Loucy (cell line): Measurements from ENCODE around the gene CRYGA.

Source experiments
- H2AFZ ChIP-seq: fragments of 200-600 bp; sonication (generic); 2 replicates; pipeline ENCODE4 v1.6.0; 2016; ENCODE audit warnings: antibody characterized with exemption, mild to moderate bottlenecking, low read length, moderate library complexity
- H3F3A ChIP-seq: fragments of 200-600 bp; 2 replicates; pipeline ENCODE4 v1.6.0; 2016; ENCODE audit warnings: antibody characterized with exemption, low read depth, mild to moderate bottlenecking
- H3K27me3 ChIP-seq: fragments of 200-600 bp; sonication (generic); 2 replicates; pipeline ENCODE4 v1.6.1; 2014; ENCODE audit warnings: low read length, mild to moderate bottlenecking; ENCODE audit not compliant: insufficient read depth, poor library complexity, severe bottlenecking
- H3K36me3 ChIP-seq: fragments of 200-600 bp; sonication (generic); 2 replicates; pipeline ENCODE4 v1.6.1; 2016; ENCODE audit warnings: low read length; ENCODE audit not compliant: insufficient read depth
- H3K4me1 ChIP-seq: fragments of 200-600 bp; sonication (generic); 2 replicates; pipeline ENCODE4 v1.5.1; 2014; ENCODE audit warnings: low read length, mild to moderate bottlenecking; ENCODE audit not compliant: insufficient read depth, poor library complexity, severe bottlenecking
- H3K4me2 ChIP-seq: fragments of 200-600 bp; sonication (generic); 2 replicates; pipeline ENCODE4 v1.6.0; 2014; ENCODE audit warnings: antibody characterized with exemption, low read length, low read depth, mild to moderate bottlenecking; ENCODE audit not compliant: poor library complexity, severe bottlenecking
- H3K4me3 ChIP-seq: fragments of 200-600 bp; sonication (generic); 2 replicates; pipeline ENCODE4 v1.5.1; 2014; ENCODE audit warnings: low read length, mild to moderate bottlenecking, mixed read lengths; ENCODE audit not compliant: poor library complexity, severe bottlenecking
- H3K79me2 ChIP-seq: fragments of 200-600 bp; sonication (generic); 2 replicates; pipeline ENCODE4 v1.6.1; 2014; ENCODE audit warnings: low read length; ENCODE audit not compliant: insufficient read depth
- H3K9ac ChIP-seq: fragments of 200-600 bp; sonication (generic); 2 replicates; pipeline ENCODE4 v1.6.0; 2014; ENCODE audit warnings: mild to moderate bottlenecking, low read depth, low read length, moderate library complexity; ENCODE audit not compliant: poor library complexity, severe bottlenecking
- H3K9me2 ChIP-seq: fragments of 200-600 bp; sonication (generic); replicated peaks from 2 replicates; pipeline ENCODE4 v1.6.1; 2016; ENCODE audit warnings: low read depth, low read length, mixed read lengths
- H3K9me3 ChIP-seq: fragments of 200-600 bp; sonication (generic); 2 replicates; pipeline ENCODE4 v1.6.1; 2014; ENCODE audit warnings: mild to moderate bottlenecking, antibody characterized with exemption, low read length, low read depth; ENCODE audit not compliant: insufficient read depth
- H4K20me1 ChIP-seq: fragments of 200-600 bp; sonication (generic); 2 replicates; pipeline ENCODE4 v1.6.0; 2014; ENCODE audit warnings: antibody characterized with exemption, low read length, mild to moderate bottlenecking; ENCODE audit not compliant: insufficient read depth, poor library complexity, severe bottlenecking
- CTCF ChIP-seq: fragments of 200-600 bp; sonication (generic); conservative IDR thresholded peaks from 2 replicates; pipeline ENCODE4 v1.5.1; 2014; ENCODE audit warnings: mild to moderate bottlenecking, antibody characterized with exemption, low read length
- EZH2phosphoT487 ChIP-seq: fragments of 200-600 bp; IDR thresholded peaks from 2 replicates; pipeline ENCODE4 v1.6.1; 2018; ENCODE audit warnings: antibody characterized with exemption, mild to moderate bottlenecking, moderate library complexity, borderline replicate concordance

The CRYGA gene

GRCh38 chr2:208172125-208172524 lies 8.7 kb upstream of the CRYGA start:
- H3K9ac ChIP-seq: no peak overlapping the region
- H3K9me2 ChIP-seq: no peaks in the 10 kb centered on the region
- H2AFZ ChIP-seq: 0 out of 2 replicates have a peak overlapping the region, but pooled peaks have one; percentile 4
- no peak for TF ChIP-seq CTCF
- TF ChIP-seq EZH2phosphoT487: no peak
- H3K79me2 ChIP-seq: no peaks in the 10 kb centered on the region
- H3F3A ChIP-seq: no peaks in the 10 kb centered on the region
- no peaks in the 10 kb centered on the region for H3K4me1 ChIP-seq
- H3K4me3 ChIP-seq: no peak overlapping the region
- H3K4me2 ChIP-seq: no peak overlapping the region
- H3K36me3 ChIP-seq: no peaks in the 10 kb centered on the region
- H3K27me3 ChIP-seq: no peaks in the 10 kb centered on the region
- no peaks in the 10 kb centered on the region for H3K9me3 ChIP-seq
- no peaks in the 10 kb centered on the region for H4K20me1 ChIP-seq

GRCh38 chr2:208164951-208165755 lies 1.8 kb upstream of the CRYGA start:
- no peaks in the 10 kb centered on the region for H4K20me1 ChIP-seq
- H3K36me3 ChIP-seq: no peaks in the 10 kb centered on the region
- no peak overlapping the region for H2AFZ ChIP-seq
- no peaks in the 10 kb centered on the region for H3F3A ChIP-seq
- no peak for TF ChIP-seq EZH2phosphoT487
- TF ChIP-seq CTCF: no peak
- H3K9me2 ChIP-seq: no peaks in the 10 kb centered on the region
- no peaks in the 10 kb centered on the region for H3K79me2 ChIP-seq
- H3K27me3 ChIP-seq: no peaks in the 10 kb centered on the region
- no peak overlapping the region for H3K4me2 ChIP-seq
- no peaks in the 10 kb centered on the region for H3K9me3 ChIP-seq
- H3K4me1 ChIP-seq: no peaks in the 10 kb centered on the region
- H3K9ac ChIP-seq: no peak overlapping the region
- H3K4me3 ChIP-seq: no peak overlapping the region

GRCh38 chr2:208156439-208156838 lies 7.0 kb downstream of the CRYGA start:
- Histone ChIP-seq H3K27me3 (no peaks in the 10 kb centered on the region), H3K4me3 (no peak overlapping the region), H3K9me2 (no peaks in the 10 kb centered on the region), H3K36me3 (no peaks in the 10 kb centered on the region), H3K4me1 (no peaks in the 10 kb centered on the region), H3K9ac (no peak overlapping the region), H3K9me3 (peaks cover 5% of the 10 kb centered on the region; the same call in 1 of the 2 replicates), H3K4me2 (no peak overlapping the region), H3K79me2 (no peaks in the 10 kb centered on the region), H3F3A (no peaks in the 10 kb centered on the region), H2AFZ (no peak overlapping the region), H4K20me1 (no peaks in the 10 kb centered on the region)
- no peak for TF ChIP-seq EZH2phosphoT487
- TF ChIP-seq CTCF: no peak
